H9 (cell line): Measurements from ENCODE around the gene POLR2M. TPM values are rescaled to one million over a fixed set of nuclear protein-coding genes. Genes with fewer than 3 reads are reported as not detected.

Source experiments
- DNase-seq: peaks from one replicate; pipeline ENCODE4 v3.0.0-alpha.2; 2017
- H2AFZ ChIP-seq: one replicate; pipeline ENCODE4 v1.6.1; 2013; ENCODE audit warnings: mild to moderate bottlenecking, low read length, control low read depth, moderate library complexity
- H2AK5ac ChIP-seq: 2 replicates; pipeline ENCODE4 v1.6.1; 2013; ENCODE audit warnings: low read length, control low read depth, mixed read lengths; ENCODE audit not compliant: insufficient read length
- H2BK120ac ChIP-seq: one replicate; pipeline ENCODE4 v1.6.1; 2013; ENCODE audit warnings: low read depth, mild to moderate bottlenecking, low read length, control low read depth, inconsistent platforms; ENCODE audit not compliant: poor library complexity, severe bottlenecking
- H2BK12ac ChIP-seq: 2 replicates; pipeline ENCODE4 v1.6.1; 2013; ENCODE audit warnings: low read length, control low read depth, mixed read lengths, low read depth; ENCODE audit not compliant: insufficient read length
- H2BK15ac ChIP-seq: 2 replicates; pipeline ENCODE4 v1.6.1; 2013; ENCODE audit warnings: low read depth, low read length, control low read depth
- H2BK20ac ChIP-seq: one replicate; pipeline ENCODE4 v1.6.1; 2013; ENCODE audit warnings: low read depth, mild to moderate bottlenecking, low read length, control low read depth, inconsistent platforms; ENCODE audit not compliant: poor library complexity, severe bottlenecking
- H2BK5ac ChIP-seq: 2 replicates; pipeline ENCODE4 v1.6.1; 2013; ENCODE audit warnings: low read length, control low read depth, mixed read lengths; ENCODE audit not compliant: insufficient read length
- H3K14ac ChIP-seq: 2 replicates; pipeline ENCODE4 v1.6.1; 2013; ENCODE audit warnings: low read length, control low read depth; ENCODE audit not compliant: insufficient read depth
- H3K18ac ChIP-seq: 2 replicates; pipeline ENCODE4 v1.6.1; 2013; ENCODE audit warnings: low read depth, mild to moderate bottlenecking, mixed read lengths, low read length, control low read depth; ENCODE audit not compliant: insufficient read length
- H3K23ac ChIP-seq: 2 replicates; pipeline ENCODE4 v1.6.1; 2013; ENCODE audit warnings: low read length, control low read depth, mixed read lengths, low read depth; ENCODE audit not compliant: insufficient read length
- H3K23me2 ChIP-seq: 2 replicates; pipeline ENCODE4 v1.6.1; 2013; ENCODE audit warnings: low read depth, mild to moderate bottlenecking, mixed read lengths, low read length, control low read depth; ENCODE audit not compliant: insufficient read length, poor library complexity, severe bottlenecking
- H3K27ac ChIP-seq: 2 replicates; pipeline ENCODE4 v1.5.1; 2013; ENCODE audit warnings: low read length, control low read depth, mixed read lengths, low read depth; ENCODE audit not compliant: insufficient read length
- H3K27me3 ChIP-seq: 2 replicates; pipeline ENCODE4 v1.6.1; 2013; ENCODE audit warnings: low read length, control low read depth, inconsistent platforms; ENCODE audit not compliant: insufficient read depth
- H3K4ac ChIP-seq: 2 replicates; pipeline ENCODE4 v1.6.1; 2013; ENCODE audit warnings: low read depth, mild to moderate bottlenecking, control low read depth, inconsistent platforms, low read length, moderate library complexity
- H3K4me1 ChIP-seq: 2 replicates; pipeline ENCODE4 v1.6.1; 2013; ENCODE audit warnings: low read length, control low read depth, inconsistent platforms; ENCODE audit not compliant: insufficient read depth
- H3K4me2 ChIP-seq: 2 replicates; pipeline ENCODE4 v1.6.1; 2013; ENCODE audit warnings: low read length, control low read depth, mixed read lengths; ENCODE audit not compliant: insufficient read length, insufficient read depth
- H3K56ac ChIP-seq: 2 replicates; pipeline ENCODE4 v1.6.1; 2013; ENCODE audit warnings: low read depth, mild to moderate bottlenecking, mixed read lengths, low read length, control low read depth; ENCODE audit not compliant: insufficient read length
- H3K79me1 ChIP-seq: 2 replicates; pipeline ENCODE4 v1.6.1; 2013; ENCODE audit warnings: low read depth, mild to moderate bottlenecking, moderate library complexity, low read length, control low read depth, inconsistent platforms; ENCODE audit not compliant: insufficient read depth, poor library complexity, severe bottlenecking
- H3K79me2 ChIP-seq: 2 replicates; pipeline ENCODE4 v1.6.1; 2013; ENCODE audit warnings: low read length, control low read depth, inconsistent platforms; ENCODE audit not compliant: insufficient read depth
- H3K9ac ChIP-seq: 2 replicates; pipeline ENCODE4 v1.6.1; 2013; ENCODE audit warnings: low read length, control low read depth, mixed read lengths; ENCODE audit not compliant: insufficient read length; ENCODE audit errors: extremely low read depth
- H3K9me3 ChIP-seq: one replicate; pipeline ENCODE4 v1.6.1; 2013; ENCODE audit warnings: low read depth, low read length, inconsistent platforms; ENCODE audit not compliant: control insufficient read depth
- H3T11ph ChIP-seq: one replicate; pipeline ENCODE4 v1.6.1; 2013; ENCODE audit warnings: mild to moderate bottlenecking, low read length, control low read depth, inconsistent platforms
- H4K20me1 ChIP-seq: one replicate; pipeline ENCODE4 v1.6.1; 2013; ENCODE audit not compliant: control insufficient read depth, insufficient read length, insufficient read depth
- H4K5ac ChIP-seq: 2 replicates; pipeline ENCODE4 v1.6.1; 2013; ENCODE audit warnings: low read depth, mild to moderate bottlenecking, mixed read lengths, low read length, control low read depth; ENCODE audit not compliant: insufficient read length
- H4K8ac ChIP-seq: replicated peaks from 2 replicates; pipeline ENCODE4 v1.6.1; 2013; ENCODE audit warnings: low read length, control low read depth, mixed read lengths, low read depth; ENCODE audit not compliant: insufficient read length
- H4K91ac ChIP-seq: 2 replicates; pipeline ENCODE4 v1.6.1; 2013; ENCODE audit warnings: low read depth, mild to moderate bottlenecking, moderate library complexity, mixed read lengths, low read length, control low read depth; ENCODE audit not compliant: insufficient read length
- H3K27ac Mint-ChIP-seq, 3 experiments: 2 replicates in 2 of 3; 3 replicates in 1 of 3; pipeline ENCODE4 v1.8.0; 2020 to 2021; ENCODE audit warnings: mixed read lengths in 3 of 3, mild to moderate bottlenecking in 1 of 3, moderate library complexity in 1 of 3
- H3K27me3 Mint-ChIP-seq: 2 replicates; pipeline ENCODE4 v1.8.0; 2021; ENCODE audit warnings: low read depth, mild to moderate bottlenecking, moderate library complexity, mixed read lengths
- H3K36me3 Mint-ChIP-seq, 3 experiments: 2 replicates in 2 of 3; 3 replicates in 1 of 3; pipeline ENCODE4 v1.8.0; 2020 to 2021; ENCODE audit warnings: low read depth in 3 of 3, mixed read lengths in 3 of 3; ENCODE audit not compliant: insufficient read depth in 1 of 3
- H3K4me1 Mint-ChIP-seq, 2 experiments: 2 replicates each; pipeline ENCODE4 v1.8.0; 2020; ENCODE audit warnings: mixed read lengths in 2 of 2
- H3K4me3 Mint-ChIP-seq, 2 experiments: 2 replicates in 1 of 2; 3 replicates in 1 of 2; pipeline ENCODE4 v1.8.0; 2020 to 2021; ENCODE audit warnings: mild to moderate bottlenecking in 2 of 2, mixed read lengths in 2 of 2, moderate library complexity in 1 of 2
- H3K9me3 Mint-ChIP-seq, 2 experiments: 2 replicates in 1 of 2; 3 replicates in 1 of 2; pipeline ENCODE4 v1.8.0; 2020; ENCODE audit warnings: mild to moderate bottlenecking in 2 of 2, mixed read lengths in 2 of 2, moderate library complexity in 1 of 2
- CTCF ChIP-seq: fragments of 200-600 bp; sonication (generic); conservative IDR thresholded peaks from 3 replicates; pipeline ENCODE4 v1.8.0; 2021; ENCODE audit warnings: antibody characterized with exemption, mild to moderate bottlenecking
- WGBS: extraction: QIAGEN DNeasy Blood & Tissue Kit; methylation state at CpG from one replicate; pipeline ENCODE4 v1.1.7; 2013; ENCODE audit warnings: missing lambda C conversion rate, low lambda C conversion rate, mixed read lengths; ENCODE audit not compliant: insufficient read length; ENCODE audit errors: extremely low coverage; 5-methylcytosine and 5-hydroxymethylcytosine counted together
- total RNA-seq: library from RNA; stranded (reverse); gene quantifications from 2 replicates; pipeline ENCODE4 v1.2.1, GENCODE V29; 2021

The POLR2M gene
- total RNA-seq, 1 experiment from 2014 or later: 67.3 TPM

- H3K27me3 Mint-ChIP-seq: peaks cover 11% of the 10 kb centered on the region; the same call in 1 of the 2 replicates
- no peaks in the 10 kb centered on the region for H3K4me1 Mint-ChIP-seq
- no peak overlapping the region for H3K4me3 Mint-ChIP-seq
- H3K4me2 ChIP-seq: no peak overlapping the region
- DNase-seq: no peak
- H3K18ac ChIP-seq: no peak overlapping the region
- H2BK5ac ChIP-seq: no peak overlapping the region
- H2AFZ ChIP-seq: no peak overlapping the region
- no peaks in the 10 kb centered on the region for H3K9me3 ChIP-seq
- no peak overlapping the region for H4K91ac ChIP-seq
- no peak overlapping the region for H3K27ac Mint-ChIP-seq
- H3K14ac ChIP-seq: no peak overlapping the region
- no peak overlapping the region for H3K27ac ChIP-seq
- H3K79me1 ChIP-seq: no peaks in the 10 kb centered on the region
- H3K23me2 ChIP-seq: no peaks in the 10 kb centered on the region
- H2AK5ac ChIP-seq: no peak overlapping the region
- no peak overlapping the region for H2BK12ac ChIP-seq
- H3K4ac ChIP-seq: no peak overlapping the region
- no peak for TF ChIP-seq CTCF
- H3K36me3 Mint-ChIP-seq: no peaks in the 10 kb centered on the region
- H3K4me1 ChIP-seq: no peaks in the 10 kb centered on the region
- no peak overlapping the region for H3T11ph ChIP-seq
- no peak overlapping the region for H2BK120ac ChIP-seq
- H2BK15ac ChIP-seq: no peak overlapping the region
- no peak overlapping the region for H4K8ac ChIP-seq
- H3K79me2 ChIP-seq: no peaks in the 10 kb centered on the region
- WGBS: no CpG with 5 or more reads among the region's 3 CpGs
- H4K5ac ChIP-seq: no peak overlapping the region
- no peaks in the 10 kb centered on the region for H4K20me1 ChIP-seq
- H3K9me3 Mint-ChIP-seq: no peaks in the 10 kb centered on the region
- H3K27me3 ChIP-seq: no peaks in the 10 kb centered on the region
- no peak overlapping the region for H3K9ac ChIP-seq
- H3K23ac ChIP-seq: no peak overlapping the region
- H2BK20ac ChIP-seq: no peak overlapping the region
- H3K56ac ChIP-seq: no peak overlapping the region
Observed at GRCh38 chr15:57662091-57662744, 44.3 kb upstream of the POLR2M start.
